GM18517 (cell line): ENCODE data around the gene TTC23L.

Source experiments
- ATAC-seq: cut with Tn5 transposase; IDR thresholded peaks from one replicate; pipeline ENCODE4 v1.9.1; 2021; ENCODE audit warnings: mild to moderate bottlenecking, moderate library complexity; ENCODE audit not compliant: unreplicated experiment

The TTC23L gene

DNA sequence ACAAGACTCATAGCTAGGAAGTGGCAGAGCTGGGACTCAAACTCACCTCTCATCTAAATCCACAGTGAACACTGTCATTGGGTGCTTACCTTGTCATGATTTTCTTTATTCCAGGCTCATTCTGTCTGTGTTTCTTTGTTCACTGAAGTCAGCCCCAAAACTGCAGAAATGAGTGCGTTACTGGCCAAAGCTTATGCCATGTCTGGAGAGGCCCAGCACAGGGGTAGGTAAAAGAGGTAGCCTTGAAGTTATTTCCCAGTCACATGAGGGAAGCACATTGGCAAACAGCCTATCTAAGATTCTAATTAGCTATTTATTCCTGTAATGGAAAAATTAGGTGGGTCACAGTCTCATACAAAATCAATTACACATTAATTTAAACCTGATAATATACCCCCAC, 29.8 kb downstream of the TTC23L start:
- no peak for ATAC-seq

DNA sequence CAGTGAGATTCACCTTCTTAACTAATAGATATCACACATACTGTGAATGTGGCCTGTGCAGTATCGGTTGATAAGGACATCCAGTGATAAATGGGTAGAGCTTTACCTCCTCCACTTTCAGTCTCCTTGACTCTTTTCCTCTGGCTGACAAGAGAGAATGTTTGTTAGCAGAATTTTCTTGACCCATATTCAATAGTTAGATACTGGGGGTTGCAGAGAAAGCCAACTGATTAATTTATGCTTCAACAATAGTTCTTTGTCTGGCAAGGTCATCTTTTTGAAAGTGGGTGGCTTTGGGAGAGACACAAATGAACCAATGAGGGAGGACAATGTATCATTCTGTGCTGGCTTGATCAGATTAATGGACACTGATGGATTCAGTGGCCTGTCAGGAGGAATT, 30.3 kb downstream of the TTC23L start:
- ATAC-seq = no peak

GRCh38 chr5:34870382-34870781, 31.4 kb downstream of the TTC23L start:
- ATAC-seq = no peak

GRCh38 chr5:34876275-34876674, 37.3 kb downstream of the TTC23L start:
- no peak for ATAC-seq

DNA sequence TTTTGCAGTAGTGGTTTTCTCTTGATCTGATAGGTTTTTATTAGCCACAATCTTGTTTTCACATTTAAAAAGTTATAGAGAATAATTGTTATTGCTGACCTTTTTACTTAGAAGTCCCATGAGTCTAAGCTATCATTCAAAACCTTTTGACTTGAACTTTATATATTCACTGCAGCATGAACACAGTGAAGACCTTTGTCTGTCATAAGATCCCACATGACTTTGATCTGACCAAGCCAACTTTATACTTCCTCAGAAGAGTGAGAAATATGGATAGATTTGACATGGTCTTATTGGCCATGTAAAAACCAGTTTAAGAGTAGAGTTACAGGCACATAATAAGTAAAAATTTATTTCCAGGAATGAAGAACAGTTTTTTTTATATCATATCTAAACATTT, 42.3 kb downstream of the TTC23L start:
- no peak for ATAC-seq

GRCh38 chr5:34886392-34887119, 47.6 kb downstream of the TTC23L start:
- ATAC-seq = no peak

DNA sequence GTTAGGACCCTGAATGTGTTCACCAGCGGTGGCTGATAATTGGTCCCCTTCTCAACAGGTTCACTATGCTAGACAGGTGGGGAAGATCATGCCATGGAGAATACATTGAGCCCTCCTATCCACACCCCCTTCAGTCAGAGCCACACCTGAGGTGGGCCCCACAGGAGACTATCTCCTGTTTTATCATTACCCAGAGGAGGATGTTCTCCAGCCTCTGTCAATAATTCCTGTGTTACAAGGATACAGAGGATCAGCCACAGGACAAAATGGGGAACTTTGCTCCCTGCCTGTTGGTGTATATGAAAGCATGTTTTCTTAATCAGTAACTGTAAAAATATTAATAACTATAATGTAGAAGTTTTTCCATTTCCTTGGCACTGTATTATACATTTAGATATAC, 50.4 kb downstream of the TTC23L start:
- ATAC-seq = no peak

GRCh38 chr5:34891981-34892380, 53.0 kb downstream of the TTC23L start:
- no peak for ATAC-seq

GRCh38 chr5:34892414-34892813, 53.5 kb downstream of the TTC23L start:
- ATAC-seq = no peak

DNA sequence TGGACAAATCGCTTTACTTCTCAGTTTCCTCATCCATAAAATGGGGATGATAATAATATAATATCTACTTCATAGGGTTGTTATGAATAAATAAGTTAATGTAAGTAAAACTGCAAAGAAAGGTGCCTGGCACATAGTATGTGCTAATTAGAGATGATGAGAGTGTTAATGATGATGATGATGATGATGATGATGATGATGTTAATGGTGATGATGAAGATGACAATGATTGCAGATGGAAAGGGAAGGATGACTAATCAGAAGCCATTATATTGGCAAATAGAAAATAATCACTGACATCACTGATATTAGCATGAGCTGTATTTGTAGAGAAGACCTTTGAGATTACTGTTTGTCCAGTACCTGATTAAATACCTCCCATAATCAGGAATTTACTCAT, 55.8 kb downstream of the TTC23L start:
- ATAC-seq = no peak

- ATAC-seq = no peak
Measured at GRCh38 chr5:34895641-34896419, 56.9 kb downstream of the TTC23L start.

- no peak for ATAC-seq
Measured at GRCh38 chr5:34897646-34898045, 58.7 kb downstream of the TTC23L start.

GRCh38 chr5:34898258-34898895, 59.4 kb downstream of the TTC23L start:
- ATAC-seq = peak; percentile 79

- ATAC-seq = no peak
Measured at GRCh38 chr5:34899066-34899465, 60.1 kb downstream of the TTC23L start.

DNA sequence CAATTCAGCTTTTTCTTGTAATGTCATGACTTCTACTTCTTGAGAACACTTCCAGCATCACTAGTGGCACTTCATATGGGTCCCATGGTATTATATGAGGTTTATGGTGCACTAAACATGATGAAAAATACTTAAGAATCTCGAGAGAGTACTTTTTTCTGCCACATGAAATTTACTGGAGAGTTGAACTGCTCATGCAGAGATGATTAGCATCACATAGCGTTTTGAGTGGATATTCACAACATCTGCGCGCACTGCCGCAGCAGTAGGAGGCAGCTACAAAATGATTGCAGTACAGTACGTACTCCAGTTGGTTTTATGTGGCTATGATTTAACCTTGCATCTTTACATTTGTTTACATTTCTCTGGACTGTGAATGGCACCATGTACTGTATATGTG, 61.7 kb downstream of the TTC23L start:
- ATAC-seq = no peak

GRCh38 chr5:34903260-34903659, 64.3 kb downstream of the TTC23L start:
- no peak for ATAC-seq

DNA sequence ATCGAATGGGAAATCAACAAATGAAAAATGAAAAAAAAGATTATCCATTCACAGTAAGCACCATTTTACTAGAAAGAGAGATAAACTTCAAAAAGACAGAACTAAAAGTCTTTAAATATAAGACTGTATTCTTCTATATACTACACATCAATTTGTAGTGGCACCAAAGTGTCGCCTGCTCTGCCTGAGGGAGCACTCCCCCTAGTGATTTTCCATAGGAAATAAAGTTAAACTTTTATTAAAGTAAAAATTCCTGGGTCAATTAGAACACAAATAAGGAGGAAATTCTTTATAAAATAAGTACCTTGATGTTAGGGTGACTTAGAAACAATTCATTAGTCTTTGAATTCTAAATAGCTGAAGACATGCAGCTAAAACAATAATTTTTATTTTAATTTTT, 66.6 kb downstream of the TTC23L start:
- no peak for ATAC-seq

DNA sequence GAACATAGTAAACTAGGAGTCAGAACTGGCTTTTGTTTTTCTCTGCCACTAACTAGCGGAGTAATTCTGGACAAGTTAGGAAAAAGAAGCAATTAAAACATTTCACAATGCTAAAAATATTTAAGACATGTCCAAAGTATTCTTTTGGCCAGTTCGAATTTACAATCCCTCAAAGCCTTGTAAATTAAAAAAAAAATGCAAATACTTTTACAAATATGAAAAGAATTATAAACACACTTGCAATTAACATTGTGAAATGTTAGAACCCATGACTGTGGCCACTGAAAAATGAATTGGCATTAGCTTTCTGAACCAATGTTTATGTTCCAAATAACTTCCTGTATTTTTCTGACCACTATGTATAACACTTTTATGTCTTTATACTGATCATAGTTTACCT, 74.1 kb downstream of the TTC23L start:
- ATAC-seq = no peak

GRCh38 chr5:34914671-34915138, 75.7 kb downstream of the TTC23L start:
- peak; percentile 17 for ATAC-seq

- peak; percentile 95 for ATAC-seq
Measured at GRCh38 chr5:34915139-34915855, 76.3 kb downstream of the TTC23L start, which contains the start of the genes BRIX1 and RAD1. TSS of gene BRIX1 (plus strand) at chr5:34915711. CDS start at chr5:34915739, 28 bp downstream. TSS of gene RAD1 (minus strand) at chr5:34915504. CDS start at chr5:34914892, 612 bp downstream.

DNA sequence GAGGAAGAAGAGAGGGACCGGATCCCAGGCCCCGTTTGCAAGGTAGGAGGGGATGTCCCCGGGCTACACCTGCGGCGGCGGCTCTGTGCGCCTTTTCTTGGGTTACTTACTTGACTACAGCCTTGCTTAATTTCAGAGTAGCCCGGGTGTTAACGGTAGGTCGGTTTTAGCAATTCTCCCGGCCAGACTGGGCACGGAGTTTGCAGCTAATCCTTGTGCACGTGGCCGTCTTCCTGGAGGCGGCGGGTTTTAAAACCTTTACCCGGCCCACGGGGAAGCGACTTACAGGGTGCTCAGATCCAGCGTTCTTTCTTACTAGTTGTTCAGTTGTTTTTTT, 76.9 kb downstream of the TTC23L start:
- ATAC-seq = peak; percentile 26
